Activated naive CD4-positive, alpha-beta T cell treated with anti-CD3 and anti-CD28 coated beads, Interleukin-2, amount 50 U/mL, for 72 hours (primary cell): ENCODE results near the gene SKIL. TPM values are rescaled to one million over a fixed set of nuclear protein-coding genes. Genes with fewer than 3 reads are reported as not detected.
"Not testable (repeated sequence)": the region's sequence is repeated elsewhere in the genome, so short reads cannot be mapped to it uniquely, and the experiment has no call there.

Experiments used
- ATAC-seq, 2 donors: fragments of 150-1000 bp; cut with Tn5 transposase; 2 replicates each; pipeline ENCODE4 v1.10.0; 2021; ENCODE audit warnings: mild to moderate bottlenecking in 2 of 2, moderate library complexity in 2 of 2
- DNase-seq, 2 donors: peaks; one replicate each; pipeline ENCODE4 v3.0.0; 2021 to 2022; ENCODE audit warnings: low spot score in 2 of 2
- H3K27ac Mint-ChIP-seq, 2 donors: one replicate each; pipeline ENCODE4 v1.8.0; 2022; ENCODE audit warnings: mild to moderate bottlenecking in 2 of 2, mixed read lengths in 2 of 2
- H3K36me3 Mint-ChIP-seq, 2 donors: one replicate each; pipeline ENCODE4 v1.8.0; 2022; ENCODE audit warnings: mixed read lengths in 2 of 2
- H3K9me3 Mint-ChIP-seq, 2 donors: one replicate each; pipeline ENCODE4 v1.8.0; 2022; ENCODE audit warnings: mixed read lengths in 2 of 2
- total RNA-seq, 2 donors: library from RNA; stranded (reverse); gene quantifications; one replicate each; pipeline ENCODE4 v1.2.3, GENCODE V29; 2022

The SKIL gene, protein sequence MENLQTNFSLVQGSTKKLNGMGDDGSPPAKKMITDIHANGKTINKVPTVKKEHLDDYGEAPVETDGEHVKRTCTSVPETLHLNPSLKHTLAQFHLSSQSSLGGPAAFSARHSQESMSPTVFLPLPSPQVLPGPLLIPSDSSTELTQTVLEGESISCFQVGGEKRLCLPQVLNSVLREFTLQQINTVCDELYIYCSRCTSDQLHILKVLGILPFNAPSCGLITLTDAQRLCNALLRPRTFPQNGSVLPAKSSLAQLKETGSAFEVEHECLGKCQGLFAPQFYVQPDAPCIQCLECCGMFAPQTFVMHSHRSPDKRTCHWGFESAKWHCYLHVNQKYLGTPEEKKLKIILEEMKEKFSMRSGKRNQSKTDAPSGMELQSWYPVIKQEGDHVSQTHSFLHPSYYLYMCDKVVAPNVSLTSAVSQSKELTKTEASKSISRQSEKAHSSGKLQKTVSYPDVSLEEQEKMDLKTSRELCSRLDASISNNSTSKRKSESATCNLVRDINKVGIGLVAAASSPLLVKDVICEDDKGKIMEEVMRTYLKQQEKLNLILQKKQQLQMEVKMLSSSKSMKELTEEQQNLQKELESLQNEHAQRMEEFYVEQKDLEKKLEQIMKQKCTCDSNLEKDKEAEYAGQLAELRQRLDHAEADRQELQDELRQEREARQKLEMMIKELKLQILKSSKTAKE
- 10 to 100 TPM; 16.8 to 21.9 TPM for total RNA-seq

DNA sequence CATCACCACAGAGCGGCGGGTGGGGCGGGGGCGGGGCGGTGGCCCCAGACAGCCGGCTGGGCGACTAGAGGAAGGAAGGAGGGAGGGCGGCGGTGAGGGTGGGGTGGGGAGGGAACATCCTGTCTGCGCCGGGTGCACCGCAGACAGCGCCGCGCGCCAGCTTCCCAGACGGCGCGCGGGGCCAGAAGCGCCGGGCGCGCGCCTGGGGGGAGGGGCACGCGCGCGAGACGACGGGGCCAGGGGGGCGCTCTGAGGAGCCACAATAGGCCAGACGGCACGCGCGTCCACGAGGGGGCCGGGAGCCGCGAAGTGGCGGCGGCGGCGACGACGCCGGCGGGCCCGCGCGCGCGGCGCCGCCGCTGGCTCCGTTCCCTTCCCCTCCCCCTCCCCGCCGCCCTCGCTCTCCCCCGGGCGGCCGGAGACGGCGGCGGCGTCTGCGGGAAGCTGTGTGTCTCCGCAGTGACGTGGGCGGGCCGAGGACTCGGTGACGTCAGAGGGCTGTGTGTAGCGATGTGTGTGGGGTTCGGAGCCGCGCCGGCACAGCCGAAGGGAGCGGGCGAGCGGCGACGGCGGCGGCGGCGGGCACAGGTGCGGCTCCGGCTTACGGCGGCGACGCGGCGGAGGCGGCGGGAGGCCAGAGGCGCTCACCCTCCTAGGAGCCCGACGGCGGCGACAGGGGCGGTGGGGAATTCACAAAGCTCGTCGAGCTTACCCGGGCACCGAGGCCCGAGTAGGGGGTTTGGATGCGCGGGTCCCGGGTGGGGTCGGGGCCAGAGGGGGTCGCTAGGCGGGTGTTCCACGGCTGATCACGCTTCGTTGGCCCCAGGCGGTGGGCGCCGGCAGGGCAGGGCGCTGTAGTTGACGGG lies at the start of gene SKIL:
TSS of gene SKIL (plus strand) at position 540 of the 866 bp plus-strand sequence. CDS start 2,617 bp downstream, outside the sequence.
- peaks cover 29 to 34% of the 10 kb centered on the region in 2 donors for H3K36me3 Mint-ChIP-seq
- DNase-seq: peak; percentile 91 to 95
- H3K9me3 Mint-ChIP-seq: peaks cover 0 to 8% of the 10 kb centered on the region in 2 donors
- peak; percentile 83 to 87 for ATAC-seq
- H3K27ac Mint-ChIP-seq: peak within 1 kb of the TSS; percentile 94 to 97

DNA sequence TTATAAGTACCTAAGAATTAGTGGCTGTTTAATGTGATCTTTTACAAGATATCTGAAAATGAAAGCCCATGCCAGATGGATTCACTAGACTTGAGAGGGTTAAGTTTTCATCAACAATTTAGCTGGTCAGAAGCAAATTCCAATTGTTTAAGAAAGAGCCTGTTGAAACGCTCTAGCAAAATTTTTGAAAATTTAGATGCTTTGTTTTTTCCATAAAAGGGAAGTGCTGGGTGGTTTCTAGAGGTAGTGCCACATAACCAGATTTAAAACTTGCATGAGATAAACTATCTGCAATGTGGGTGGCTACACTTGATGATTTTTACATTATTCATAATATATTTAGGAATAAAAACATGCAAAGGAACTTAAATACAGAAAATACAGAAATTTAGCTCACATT lies 48.5 kb upstream of the SKIL start:
- ATAC-seq: no peak
- DNase-seq: no peak
- H3K36me3 Mint-ChIP-seq: no peaks in the 10 kb centered on the region

DNA sequence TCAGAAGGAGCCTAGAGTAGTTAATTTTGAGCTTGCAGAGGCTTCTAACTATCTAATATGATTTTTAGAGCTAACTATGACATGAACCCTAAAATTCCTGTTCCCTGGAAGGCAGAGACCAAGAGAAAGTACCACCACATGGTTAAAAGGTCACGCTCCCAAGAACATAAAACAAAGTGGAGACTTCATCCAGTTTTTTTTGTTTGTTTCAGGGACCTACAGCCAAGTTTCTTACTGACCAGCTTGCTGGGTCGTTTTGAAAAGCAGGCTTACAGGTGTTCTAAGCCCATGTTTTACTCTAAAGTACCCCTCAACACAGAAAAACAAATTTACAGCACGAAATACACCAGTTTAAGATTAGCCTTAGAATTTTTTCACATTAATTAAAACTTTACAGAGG lies 39.6 kb upstream of the SKIL start:
- Mint-ChIP-seq H3K9me3 (no peaks in the 10 kb centered on the region), H3K27ac (no peak overlapping the region), H3K36me3 (no peaks in the 10 kb centered on the region)
- no peak for DNase-seq
- no peak for ATAC-seq

More for the DNA sequence above, 48.5 kb upstream of the SKIL start:
- no peaks in the 10 kb centered on the region for H3K9me3 Mint-ChIP-seq
- no peak overlapping the region for H3K27ac Mint-ChIP-seq

DNA sequence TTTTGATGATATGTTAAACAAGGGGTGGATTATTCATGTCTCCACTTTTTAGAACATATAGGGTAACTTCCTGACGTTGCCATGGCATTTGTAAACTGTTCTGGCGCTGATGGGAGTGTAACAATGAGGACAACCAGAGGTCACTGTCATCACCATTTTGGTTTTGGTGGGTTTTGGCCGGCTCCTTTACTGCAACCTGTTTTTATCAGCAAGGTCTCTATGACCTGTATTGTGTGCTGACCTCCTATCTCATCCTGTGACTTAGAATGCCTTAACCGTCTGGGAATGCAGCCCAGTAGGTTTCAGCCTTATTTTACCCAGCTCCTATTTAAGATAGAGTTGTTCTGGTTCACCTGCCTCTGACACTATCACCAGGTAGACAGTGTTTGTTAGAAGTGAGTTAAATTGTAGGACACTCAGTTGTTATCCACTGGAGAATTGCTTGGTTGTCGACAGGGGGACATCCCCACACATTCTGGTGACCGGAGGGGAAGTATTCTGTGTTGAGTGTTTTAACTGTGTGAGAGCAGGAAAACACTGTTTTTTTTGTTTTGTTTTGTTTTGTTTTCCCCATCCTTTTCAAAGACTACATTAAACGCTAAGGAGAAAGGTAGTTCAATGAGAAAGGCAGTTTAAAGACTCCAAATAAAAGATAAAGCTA lies 36.9 kb upstream of the SKIL start:
- Mint-ChIP-seq H3K36me3 (no peaks in the 10 kb centered on the region), H3K9me3 (no peaks in the 10 kb centered on the region), H3K27ac (no peak overlapping the region)
- no peak for DNase-seq
- no peak for ATAC-seq

DNA sequence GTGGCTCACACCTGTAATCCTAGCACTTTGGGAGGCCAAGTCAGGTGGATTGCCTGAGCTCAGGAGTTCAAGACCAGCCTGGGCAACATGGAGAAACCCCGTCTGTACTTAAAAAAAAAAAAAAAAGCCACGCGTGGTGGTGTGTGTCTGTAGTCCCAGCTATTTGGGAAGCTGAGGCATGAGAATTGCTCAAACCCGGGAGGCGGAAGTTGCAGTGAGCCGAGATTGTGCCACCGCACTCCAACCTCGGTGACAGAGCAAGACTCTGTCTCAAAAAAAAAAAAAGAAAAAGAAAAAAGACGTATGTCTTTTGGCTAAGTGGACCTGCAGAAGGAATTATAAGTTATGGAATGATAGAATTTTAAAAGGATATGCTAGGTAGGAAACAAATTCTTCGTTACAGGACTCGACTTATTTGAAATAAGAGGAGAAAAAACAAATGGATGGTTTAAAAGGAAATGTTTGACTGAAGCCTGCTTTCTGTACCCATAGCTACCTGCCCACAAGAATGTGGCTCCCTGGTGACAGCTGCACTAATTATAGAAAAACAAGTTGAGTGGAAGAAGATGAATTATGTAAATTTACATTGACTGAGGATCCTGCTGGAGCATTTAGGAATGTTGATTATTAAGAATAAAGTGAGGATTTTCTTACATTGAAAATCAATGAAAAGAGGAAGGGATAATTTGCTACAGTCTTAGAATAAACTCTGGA lies 36.0 kb upstream of the SKIL start:
- DNase-seq (no peak), ATAC-seq (no peak)
- H3K9me3 Mint-ChIP-seq: no peaks in the 10 kb centered on the region
- H3K27ac Mint-ChIP-seq: no peak overlapping the region
- no peaks in the 10 kb centered on the region for H3K36me3 Mint-ChIP-seq

DNA sequence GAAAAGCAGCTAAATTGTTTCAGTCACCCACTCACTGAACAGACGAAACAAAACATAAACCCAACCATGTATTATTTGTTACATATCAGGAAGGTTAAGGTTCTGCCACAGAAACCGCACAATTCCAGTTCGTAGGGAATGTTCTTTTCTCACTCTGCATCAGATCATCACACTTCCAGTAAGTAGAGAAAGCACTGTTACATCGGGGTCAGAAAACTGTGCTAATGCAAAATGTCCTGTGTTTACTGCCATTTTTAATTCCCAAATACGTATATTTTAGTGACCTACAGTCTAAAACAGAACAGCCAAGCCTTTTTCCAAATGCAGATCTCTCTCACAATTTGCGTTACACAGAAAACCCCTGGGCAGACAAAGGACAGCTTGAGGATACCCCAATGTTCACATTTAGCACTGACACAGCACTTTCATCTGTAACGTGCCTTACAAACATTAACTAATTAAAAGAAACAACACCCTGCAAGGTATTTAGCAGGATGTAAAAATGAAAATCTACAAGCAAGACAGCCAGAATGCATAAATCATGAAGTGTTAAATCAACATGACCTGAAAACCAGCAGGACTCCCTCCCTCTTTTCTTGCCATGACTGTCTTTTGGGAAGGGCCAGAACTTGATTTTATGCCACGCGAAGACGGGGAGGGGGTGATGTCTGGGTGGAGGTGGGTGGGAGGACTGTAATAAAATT lies 34.8 kb upstream of the SKIL start:
- no peaks in the 10 kb centered on the region for H3K36me3 Mint-ChIP-seq
- no peak overlapping the region for H3K27ac Mint-ChIP-seq
- H3K9me3 Mint-ChIP-seq: no peaks in the 10 kb centered on the region
- no peak for DNase-seq
- ATAC-seq: no peak

DNA sequence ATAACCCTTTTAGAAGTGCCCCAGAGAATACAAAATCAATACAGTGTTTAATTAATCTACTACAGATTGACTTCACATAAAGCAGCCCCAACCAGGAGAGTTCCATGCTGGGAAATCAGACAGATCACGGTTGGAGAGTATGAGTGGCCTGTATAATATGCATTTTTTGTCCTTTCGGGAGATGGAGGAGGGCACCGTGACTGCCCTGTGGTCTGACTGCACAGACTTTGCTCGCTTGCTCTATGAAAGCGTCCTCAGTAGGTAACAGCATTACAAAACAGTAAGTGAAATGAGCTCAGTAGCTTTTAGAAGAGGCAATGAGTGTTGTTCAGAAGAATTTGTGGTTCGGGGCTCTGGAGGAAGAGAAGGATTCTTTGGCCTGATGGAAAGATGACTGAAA lies 34.2 kb upstream of the SKIL start:
- Mint-ChIP-seq H3K27ac (no peak overlapping the region), H3K36me3 (peaks cover 0 to 4% of the 10 kb centered on the region in 2 donors), H3K9me3 (peaks cover 0 to 2% of the 10 kb centered on the region in 2 donors)
- no peak for ATAC-seq
- no peak for DNase-seq

DNA sequence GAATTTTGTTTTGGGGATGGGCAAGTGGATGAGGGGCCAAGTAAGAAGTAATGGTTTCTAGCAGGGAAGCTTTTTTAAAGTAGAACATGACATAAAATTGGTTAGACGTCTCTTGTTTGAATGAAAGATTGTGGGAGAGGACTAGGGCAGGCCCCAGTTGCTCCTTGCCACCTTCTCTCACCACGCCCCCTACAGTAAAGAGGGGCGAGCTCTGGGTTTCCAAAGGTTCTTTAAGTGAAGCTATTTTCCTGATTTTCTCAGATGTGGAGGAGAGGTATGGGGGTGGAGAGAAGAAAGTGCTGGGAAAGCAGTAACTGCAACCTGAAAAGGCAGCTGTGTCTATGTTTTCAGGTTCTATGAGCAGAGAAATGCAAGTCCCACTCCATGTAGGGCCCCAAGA lies 32.6 kb upstream of the SKIL start:
- no peak for DNase-seq
- H3K27ac Mint-ChIP-seq: no peak overlapping the region
- H3K9me3 Mint-ChIP-seq: peaks cover 0 to 3% of the 10 kb centered on the region in 2 donors
- H3K36me3 Mint-ChIP-seq: peaks cover 0 to 6% of the 10 kb centered on the region in 2 donors
- ATAC-seq: no peak

DNA sequence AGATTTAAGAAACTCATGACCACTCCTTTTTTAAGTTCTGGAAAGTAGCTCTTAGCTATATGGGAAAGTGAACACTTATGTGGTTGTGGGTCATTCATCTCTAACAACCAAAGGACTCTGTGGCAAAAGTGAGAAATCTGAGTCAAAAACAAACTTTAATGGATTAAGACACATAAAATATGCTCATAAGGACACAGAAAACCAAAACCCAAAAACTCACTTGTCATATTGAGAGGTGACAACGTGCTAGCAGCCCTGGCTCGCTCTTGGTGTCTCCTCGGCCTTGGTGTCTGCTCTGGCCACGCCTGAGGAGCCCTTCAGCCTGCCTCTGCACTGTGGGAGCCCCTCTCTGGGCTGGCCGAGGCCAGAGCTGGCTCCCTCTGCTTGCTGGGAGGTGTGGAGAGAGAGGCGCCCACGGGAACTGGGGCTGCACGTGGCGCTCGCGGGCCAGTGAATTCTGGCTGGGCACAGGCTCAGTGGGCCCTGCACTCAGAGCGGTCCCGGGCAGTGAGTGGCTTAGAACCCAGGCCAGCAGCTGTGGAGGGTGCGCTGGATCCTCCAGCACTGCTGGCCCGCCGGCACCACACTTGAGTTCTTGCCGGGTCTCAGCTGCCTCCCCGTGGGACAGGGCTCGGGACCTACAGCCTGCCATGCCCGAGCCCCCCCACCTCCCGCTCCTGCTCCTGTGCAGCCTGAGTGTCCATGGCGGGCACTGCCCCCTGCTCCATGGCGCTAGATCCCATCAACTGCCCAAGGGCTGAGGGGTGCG lies 30.3 kb upstream of the SKIL start:
- Mint-ChIP-seq H3K36me3 (peaks cover 0 to 6% of the 10 kb centered on the region in 2 donors), H3K27ac (no peak overlapping the region), H3K9me3 (peaks cover 0 to 3% of the 10 kb centered on the region in 2 donors)
- DNase-seq (no peak), ATAC-seq (peak; percentile 47 to 89)

DNA sequence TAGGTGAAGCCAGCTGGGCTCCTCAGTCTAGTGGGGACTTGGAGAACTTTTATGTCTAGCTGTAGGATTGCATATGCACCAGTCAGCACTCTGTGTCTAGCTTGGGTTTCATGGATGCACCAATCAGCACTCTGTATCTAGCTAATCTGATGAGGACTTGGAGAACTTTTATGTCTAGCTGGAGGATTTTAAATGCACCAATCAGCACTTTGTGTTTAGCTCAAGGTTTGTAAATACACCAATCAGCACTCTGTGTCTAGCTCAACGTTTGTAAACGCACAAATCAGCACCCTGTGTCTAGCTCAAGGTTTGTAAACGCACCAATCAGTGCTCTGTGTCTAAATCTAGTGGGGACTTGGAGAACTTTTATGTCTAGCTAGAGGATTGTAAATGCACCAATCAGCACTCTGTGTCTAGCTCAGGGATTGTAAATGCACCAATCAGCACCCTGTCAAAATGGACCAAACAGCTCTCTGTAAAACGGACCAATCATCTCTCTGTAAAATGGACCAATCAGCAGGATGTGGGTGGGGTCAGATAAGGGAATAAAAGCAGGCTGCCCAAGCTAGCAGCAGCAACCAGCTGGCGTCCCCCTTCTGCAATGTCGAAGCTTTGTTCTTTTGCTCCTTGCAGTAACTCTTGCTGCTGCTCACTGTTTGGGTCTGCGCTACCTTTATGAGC lies 29.5 kb upstream of the SKIL start:
- H3K9me3 Mint-ChIP-seq, H3K36me3 Mint-ChIP-seq, ATAC-seq, H3K27ac Mint-ChIP-seq, DNase-seq: not testable (repeated sequence)

DNA sequence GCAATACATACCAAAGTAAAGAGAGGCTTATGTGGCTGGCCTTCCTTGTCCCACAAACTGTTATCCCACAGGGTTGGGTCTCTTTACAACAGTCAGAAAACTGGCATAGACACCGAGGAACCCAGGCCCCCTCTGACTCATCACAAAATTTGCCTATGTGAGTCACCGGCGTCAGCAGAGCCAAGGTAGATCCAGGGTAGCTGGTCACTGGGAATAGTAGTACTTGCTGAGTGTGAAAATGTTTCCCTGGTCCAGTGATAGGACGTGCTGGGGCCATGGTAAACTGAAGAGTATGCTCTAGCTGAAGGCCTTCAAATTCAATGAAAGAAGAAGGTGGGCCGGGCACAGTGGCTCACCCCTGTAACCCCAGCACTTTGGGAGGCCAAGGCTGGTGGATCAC lies 27.1 kb upstream of the SKIL start:
- DNase-seq (no peak), ATAC-seq (peak in 1 of 2 donors; percentile 51)
- peaks cover 0 to 6% of the 10 kb centered on the region in 2 donors for H3K36me3 Mint-ChIP-seq
- no peak overlapping the region for H3K27ac Mint-ChIP-seq
- H3K9me3 Mint-ChIP-seq: peaks cover 0 to 3% of the 10 kb centered on the region in 2 donors

DNA sequence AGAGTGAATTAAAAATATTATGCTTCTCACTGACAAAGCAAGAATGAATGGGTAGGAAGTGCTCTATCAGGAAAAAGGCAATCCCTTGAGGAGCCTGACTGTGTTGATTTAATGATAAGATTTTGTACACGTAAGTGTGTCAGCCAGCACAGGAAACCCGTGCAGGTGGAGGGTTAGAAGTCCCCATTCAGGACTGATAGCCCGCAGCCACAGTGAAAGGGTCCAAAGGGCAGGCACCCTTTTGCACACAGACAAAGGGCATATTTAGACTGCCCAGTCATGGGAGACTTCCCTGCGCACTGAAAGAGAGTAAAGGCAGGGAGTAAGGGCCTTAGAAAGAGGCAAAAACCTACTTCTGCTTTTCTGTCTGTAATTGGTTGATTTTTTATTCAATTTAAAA lies 26.4 kb upstream of the SKIL start:
- Mint-ChIP-seq H3K36me3 (peaks cover 0 to 6% of the 10 kb centered on the region in 2 donors), H3K27ac (no peak overlapping the region), H3K9me3 (peaks cover 0 to 3% of the 10 kb centered on the region in 2 donors)
- no peak for DNase-seq
- no peak for ATAC-seq

DNA sequence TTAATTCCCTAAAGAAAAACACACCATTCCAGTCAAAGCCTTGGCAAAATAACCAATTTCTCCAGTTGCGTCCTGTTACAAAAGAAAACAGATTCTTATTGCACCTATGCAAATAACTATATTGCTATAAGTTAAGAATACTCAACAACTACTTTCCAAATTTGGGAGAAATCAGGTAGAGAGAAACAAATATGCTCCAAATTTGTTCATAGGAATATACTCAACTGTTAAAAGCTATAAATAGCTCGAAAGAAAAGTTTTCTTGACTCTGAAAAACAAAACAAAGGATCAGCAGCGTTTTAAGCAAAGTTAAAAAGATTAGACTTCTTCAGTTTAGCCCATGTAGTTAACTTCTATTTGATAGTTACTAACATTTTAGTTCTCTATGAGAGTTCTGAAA lies 20.1 kb upstream of the SKIL start:
- Mint-ChIP-seq H3K9me3 (peaks cover 5 to 13% of the 10 kb centered on the region in 2 donors), H3K27ac (no peak overlapping the region), H3K36me3 (no peaks in the 10 kb centered on the region)
- DNase-seq (no peak), ATAC-seq (no peak)

DNA sequence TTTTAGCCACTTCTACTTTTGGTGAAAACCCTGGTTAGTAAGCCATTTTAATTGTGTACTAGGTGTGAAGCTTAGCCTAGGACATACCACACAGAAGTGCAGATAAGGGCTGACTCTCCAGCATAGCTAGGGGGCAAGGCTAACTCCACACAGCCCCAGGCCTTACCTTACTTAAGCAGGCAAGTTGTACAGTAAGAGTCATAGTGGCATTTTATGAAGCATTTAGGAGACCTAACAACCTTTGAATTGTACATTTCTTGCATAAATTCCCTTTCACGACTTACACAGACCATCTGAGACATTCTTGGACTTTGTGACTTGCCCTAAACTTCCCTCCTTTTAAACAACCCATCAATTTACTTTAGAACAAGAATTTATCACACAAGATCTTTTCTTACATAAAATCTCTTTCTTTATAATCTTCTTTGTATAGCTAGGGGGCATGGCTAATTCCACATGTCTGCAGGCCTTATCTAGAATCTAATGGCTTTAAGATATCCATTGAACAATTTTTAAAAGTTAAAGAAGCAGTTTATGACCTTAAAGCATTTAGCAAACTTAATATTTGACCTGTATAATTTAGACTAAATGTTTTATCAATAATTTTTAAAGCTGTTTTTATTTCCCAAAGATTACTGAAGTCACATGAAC lies 18.7 kb upstream of the SKIL start:
- Mint-ChIP-seq H3K27ac (no peak overlapping the region), H3K36me3 (no peaks in the 10 kb centered on the region), H3K9me3 (peaks cover 5 to 13% of the 10 kb centered on the region in 2 donors)
- ATAC-seq (no peak), DNase-seq (no peak)
